Measurements from ENCODE around the gene ZBBX. TPM values are rescaled to one million over a fixed set of nuclear protein-coding genes. Genes with fewer than 3 reads are reported as not detected.

Gene ZBBX
- total RNA-seq, 1 donor from 2014 or later, result not detected

GRCh38 chr3:167396075-167396474 lies 16.0 kb upstream of the ZBBX start:
- H3K27me3 Mint-ChIP-seq, result peaks cover 1% of the 10 kb centered on the region
- no peaks in the 10 kb centered on the region for H3K4me1 Mint-ChIP-seq
- no peak overlapping the region for H3K4me3 Mint-ChIP-seq
- no peak overlapping the region for H3K27ac Mint-ChIP-seq
- DNase-seq, result no peak
- no peaks in the 10 kb centered on the region for H3K9me3 Mint-ChIP-seq
- POLR2A ChIA-PET, result no interaction called here
- H3K36me3 Mint-ChIP-seq (ENCODE audit: low read depth), result no peaks in the 10 kb centered on the region
- intact Hi-C loops (cut with micrococcal nuclease), result no loop called here
- TF ChIP-seq CTCF (IDR thresholded peaks at IDR 0.05), result no peak
- CTCF ChIA-PET, result no interaction called here
- no peak for ATAC-seq (ENCODE audit: low read depth)

- no peak for TF ChIP-seq CTCF (IDR thresholded peaks at IDR 0.05)
- Mint-ChIP-seq H3K4me3 (no peak overlapping the region), H3K27ac (no peak overlapping the region), H3K9me3 (no peaks in the 10 kb centered on the region), H3K36me3 (ENCODE audit: low read depth) (no peaks in the 10 kb centered on the region), H3K27me3 (peaks cover under 1% of the 10 kb centered on the region), H3K4me1 (no peaks in the 10 kb centered on the region)
- CTCF ChIA-PET, result interaction anchor here (0.6 kb wide), 1 partner anchor 488 kb away, joined by 3 read pairs; no protein-coding TSS in a partner anchor
- POLR2A ChIA-PET, result no interaction called here
- intact Hi-C loops (cut with micrococcal nuclease), result no loop called here
- DNase-seq (no peak), ATAC-seq (ENCODE audit: low read depth) (no peak)
Measured at GRCh38 chr3:167394003-167394402, 13.9 kb upstream of the ZBBX start.

GRCh38 chr3:167382155-167382554 lies 2.1 kb upstream of the ZBBX start:
- Mint-ChIP-seq H3K4me3 (no peak overlapping the region), H3K36me3 (ENCODE audit: low read depth) (no peaks in the 10 kb centered on the region), H3K9me3 (no peaks in the 10 kb centered on the region), H3K4me1 (peaks cover 6% of the 10 kb centered on the region), H3K27ac (no peak overlapping the region), H3K27me3 (peaks cover 3% of the 10 kb centered on the region)
- ATAC-seq (ENCODE audit: low read depth), result no peak
- no peak for TF ChIP-seq CTCF (IDR thresholded peaks at IDR 0.05)
- CTCF ChIA-PET, result interaction anchor here (1.3 to 3.8 kb wide), 2 partner anchors 302 to 500 kb away, joined by 4 to 52 read pairs; no protein-coding TSS in a partner anchor
- DNase-seq, result no peak
- POLR2A ChIA-PET, result no interaction called here
- intact Hi-C loops (cut with micrococcal nuclease), result loop anchor here (5.0 kb wide), 2 partner anchors 660 to 715 kb away; partner anchors contain the start of gene GOLIM4

GRCh38 chr3:167375478-167375877 lies 4.6 kb downstream of the ZBBX start:
- Mint-ChIP-seq H3K4me1 (peaks cover 6% of the 10 kb centered on the region), H3K9me3 (no peaks in the 10 kb centered on the region), H3K4me3 (no peak overlapping the region), H3K36me3 (ENCODE audit: low read depth) (no peaks in the 10 kb centered on the region), H3K27ac (no peak overlapping the region), H3K27me3 (peaks cover 3% of the 10 kb centered on the region)
- ChIA-PET POLR2A (no interaction called here), CTCF (no interaction called here)
- DNase-seq, result no peak
- ATAC-seq (ENCODE audit: low read depth), result no peak
- intact Hi-C loops (cut with micrococcal nuclease), result no loop called here
- no peak for TF ChIP-seq CTCF (IDR thresholded peaks at IDR 0.05)

- DNase-seq, result no peak
- ATAC-seq (ENCODE audit: low read depth), result no peak
- POLR2A ChIA-PET, result no interaction called here
- intact Hi-C loops (cut with micrococcal nuclease), result no loop called here
- Mint-ChIP-seq H3K4me3 (no peak overlapping the region), H3K27ac (no peak overlapping the region), H3K27me3 (no peaks in the 10 kb centered on the region), H3K36me3 (ENCODE audit: low read depth) (no peaks in the 10 kb centered on the region), H3K9me3 (no peaks in the 10 kb centered on the region), H3K4me1 (no peaks in the 10 kb centered on the region)
- CTCF ChIA-PET, result no interaction called here
- TF ChIP-seq CTCF (IDR thresholded peaks at IDR 0.05), result no peak
Measured at GRCh38 chr3:167372138-167372537, 8.0 kb downstream of the ZBBX start.
